ENCODE results near the gene LRRC75A.

- TF ChIP-seq CTCF (IDR thresholded peaks at IDR 0.05): no peak
- no peak for TF ChIP-seq POLR2AphosphoS5 (IDR thresholded peaks at IDR 0.05)
These were observed 27.0 kb upstream of the LRRC75A start for GRCh38 chr17:16519021-16519420.
